K562 (cell line): ENCODE data around the gene ENTR1. TPM values are rescaled to one million over a fixed set of nuclear protein-coding genes. Genes with fewer than 3 reads are reported as not detected.

Experiments
- ATAC-seq: fragments of 200-7000 bp; cut with Tn5 transposase; 3 replicates; pipeline ENCODE4 v1.9.1; 2020; ENCODE audit warnings: moderate library complexity
- BruUV-seq: library from RNA; stranded (reverse); fragments of 400-500 nt; replicated peaks from 2 replicates; lab custom pipeline; 2021; lab: Mats Ljungman, UMichigan
- CTCF ChIA-PET: fragments of 300-600 bp; formaldehyde crosslinking; extraction: SDS; loops from one replicate; lab custom pipeline; 2021; ENCODE audit warnings: low intra/inter-chr PET ratio; lab: Yijun Ruan, JAX
- POLR2A ChIA-PET: fragments of 300-600, 350-650 bp; sonication (Branson Sonifier 250); formaldehyde crosslinking; extraction: SDS; loops from one replicate; lab custom pipeline; 2021; ENCODE audit warnings: antibody characterized with exemption, inconsistent platforms; lab: Yijun Ruan, JAX
- DNase-seq, 4 experiments: peaks; one replicate each; pipeline versions ENCODE4 v3.0.0 to v3.0.0-alpha.2; 2011 to 2018; ENCODE audit warnings: low spot score in 3 of 4, mixed read lengths in 3 of 4; ENCODE audit errors: extremely low read depth in 1 of 4
- FAIRE-seq: peaks from 2 replicates; lab custom pipeline; 2011; peaks lifted over from hg19 to GRCh38; lab: Jason Lieb, UNC
- H2AFZ ChIP-seq: 2 replicates; pipeline ENCODE4 v1.6.0; 2011; ENCODE audit warnings: low read depth, low read length, control low read depth, inconsistent platforms
- H3K27ac ChIP-seq: fragments of 200-600 bp; 3 replicates; pipeline ENCODE4 v1.8.0; 2011; ENCODE audit warnings: low read depth, mild to moderate bottlenecking, control low read depth, inconsistent platforms, low read length, moderate library complexity, mixed read lengths; ENCODE audit errors: extremely low read depth
- H3K27me3 ChIP-seq, 2 experiments: fragments of 300-600 bp in 1 of 2; 2 replicates in 1 of 2; 3 replicates in 1 of 2; pipeline versions ENCODE4 v1.6.0 to v1.8.0; 2011; ENCODE audit warnings: inconsistent platforms in 2 of 2, low read length in 2 of 2, mild to moderate bottlenecking in 1 of 2, mixed read lengths in 1 of 2, moderate library complexity in 1 of 2; ENCODE audit not compliant: control insufficient read depth in 2 of 2, insufficient read depth in 2 of 2
- H3K36me3 ChIP-seq: fragments of 300-600 bp; 3 replicates; pipeline ENCODE4 v1.8.0; 2011; ENCODE audit warnings: mild to moderate bottlenecking, low read length, inconsistent platforms; ENCODE audit not compliant: control insufficient read depth, insufficient read depth
- H3K4me1 ChIP-seq, 2 experiments: fragments of 200-600 bp in 1 of 2; replicated peaks in 1 of 2; 2 replicates in 1 of 2; 3 replicates in 1 of 2; pipeline versions ENCODE4 v1.5.1 to v1.8.0; 2011; ENCODE audit warnings: inconsistent platforms in 2 of 2, low read length in 2 of 2, mild to moderate bottlenecking in 1 of 2, mixed read lengths in 1 of 2, moderate library complexity in 1 of 2; ENCODE audit not compliant: control insufficient read depth in 2 of 2, insufficient read depth in 2 of 2
- H3K4me2 ChIP-seq: 2 replicates; pipeline ENCODE4 v1.6.1; 2011; ENCODE audit warnings: low read length, control low read depth, inconsistent platforms, mixed read lengths; ENCODE audit not compliant: insufficient read depth
- H3K4me3 ChIP-seq: fragments of 200-600 bp; sonication (generic), shearing (Covaris generic); 2 replicates; pipeline ENCODE4 v1.5.1; 2016; ENCODE audit warnings: control low read depth, inconsistent platforms
- H3K79me2 ChIP-seq: fragments of 200-600 bp; 3 replicates; pipeline ENCODE4 v1.8.0; 2011; ENCODE audit warnings: low read length, inconsistent platforms; ENCODE audit not compliant: control insufficient read depth, insufficient read depth
- H3K9ac ChIP-seq, 2 experiments: 2 replicates each; pipeline versions ENCODE4 v1.6.0 to v1.6.1; 2011; ENCODE audit warnings: low read depth in 2 of 2, low read length in 2 of 2, control low read depth in 1 of 2, inconsistent platforms in 1 of 2, mild to moderate bottlenecking in 1 of 2, mixed read lengths in 1 of 2; ENCODE audit not compliant: insufficient read depth in 1 of 2
- H3K9me1 ChIP-seq: one replicate; pipeline ENCODE4 v1.6.0; 2011; ENCODE audit warnings: inconsistent platforms, mild to moderate bottlenecking, low read length, moderate library complexity; ENCODE audit not compliant: control insufficient read depth, insufficient read depth
- H3K9me3 ChIP-seq: replicated peaks from 2 replicates; pipeline ENCODE4 v1.5.1; 2011; ENCODE audit warnings: low read depth, low read length, inconsistent platforms; ENCODE audit not compliant: control insufficient read depth, insufficient read depth
- H4K20me1 ChIP-seq: replicated peaks from 2 replicates; pipeline ENCODE4 v1.6.1; 2011; ENCODE audit warnings: low read length, inconsistent platforms, mixed read lengths; ENCODE audit not compliant: control insufficient read depth, insufficient read depth
- CCNT2 ChIP-seq: IDR thresholded peaks from 2 replicates; pipeline ENCODE4 v1.6.1; 2011; ENCODE audit warnings: borderline replicate concordance, low read depth, mild to moderate bottlenecking, moderate library complexity, mixed read lengths, low read length; ENCODE audit not compliant: insufficient read length; ENCODE audit errors: extremely low read depth
- KLF16 ChIP-seq: IDR thresholded peaks from 2 replicates; pipeline ENCODE4 v1.6.1; 2016; ENCODE audit warnings: antibody characterized with exemption
- MCM3 ChIP-seq: fragments of 450-650 bp; IDR thresholded peaks from 2 replicates; pipeline ENCODE4 v1.6.1; 2016
- PPARD ChIP-seq: fragments of 250-450 bp; sonication (Bioruptor Pico); IDR thresholded peaks from 2 replicates; pipeline ENCODE4 v1.8.0; 2022; ENCODE audit warnings: inconsistent platforms, mild to moderate bottlenecking, moderate library complexity
- RBM22 ChIP-seq: fragments of 200-400 bp; formaldehyde crosslinking; IDR thresholded peaks from 2 replicates; pipeline ENCODE4 v1.6.1; 2018; ENCODE audit warnings: low read length, low read depth; ENCODE audit not compliant: poor library complexity, severe bottlenecking
- XRCC3 ChIP-seq: fragments of 450-650 bp; IDR thresholded peaks from 2 replicates; pipeline ENCODE4 v1.6.1; 2017; ENCODE audit warnings: mild to moderate bottlenecking, moderate library complexity
- WGBS: fragments of 100-300 bp; shearing (Covaris generic); methylation state at CpG from one replicate; pipeline ENCODE4 v1.1.6; 2016; ENCODE audit warnings: low coverage, mixed read lengths; ENCODE audit not compliant: insufficient coverage; ENCODE audit errors: missing lambda C conversion rate; 5-methylcytosine and 5-hydroxymethylcytosine counted together
- in situ Hi-C: fragments of 300-500 bp; cut with MboI; formaldehyde crosslinking; loops from 4 replicates; pipeline ENCODE4 v1.15.0; 2018; ENCODE audit warnings: inconsistent platforms, mixed read lengths
- intact Hi-C: fragments of 100-400 bp; cut with micrococcal nuclease; formaldehyde crosslinking; loops from 2 replicates; pipeline ENCODE4 v1.14.2; 2022
- polyA plus RNA-seq, 8 experiments: library from polyadenylated mRNA; depleted of rRNA in 4 of 8; stranded (reverse) in 5 of 8; unstranded in 3 of 8; fragments of >200 nt; fragmentation: Nextera tagmentation in 2 of 8; fragmentation: Illumina TruSeq in 1 of 8; extraction: Ambion mirVana in 2 of 8; extraction: Trizol in 1 of 8; gene quantifications; 2 replicates each; pipeline versions ENCODE4 v1.2.1 to v1.2.3, GENCODE V29; 2011 to 2014; ENCODE audit warnings: inconsistent platforms in 1 of 8, missing spikeins in 1 of 8
- total RNA-seq, 7 experiments: library from RNA; depleted of rRNA in 6 of 7; stranded (reverse); fragments of >200 nt in 6 of 7; fragmentation: Illumina TruSeq in 2 of 7; extraction: Trizol in 2 of 7; gene quantifications; 2 replicates each; pipeline versions ENCODE4 v1.2.1 to v1.2.3, GENCODE V29; 2011 to 2021; ENCODE audit warnings: low replicate concordance in 1 of 7
- TF ChIP-seq, protein P1 (sequence below): sonication (generic); formaldehyde crosslinking; IDR thresholded peaks from 2 replicates; pipeline ENCODE4 v1.9.0; 2022; ENCODE audit warnings: mild to moderate bottlenecking, missing genetic modification reagents

Gene ENTR1
- total and polyA plus RNA-seq, 9 of the 15 experiments (the other 6 are each of a cell fraction or from before 2014, with no cell fraction given) = 6.7 to 106 (median 72.6) TPM

DNA sequence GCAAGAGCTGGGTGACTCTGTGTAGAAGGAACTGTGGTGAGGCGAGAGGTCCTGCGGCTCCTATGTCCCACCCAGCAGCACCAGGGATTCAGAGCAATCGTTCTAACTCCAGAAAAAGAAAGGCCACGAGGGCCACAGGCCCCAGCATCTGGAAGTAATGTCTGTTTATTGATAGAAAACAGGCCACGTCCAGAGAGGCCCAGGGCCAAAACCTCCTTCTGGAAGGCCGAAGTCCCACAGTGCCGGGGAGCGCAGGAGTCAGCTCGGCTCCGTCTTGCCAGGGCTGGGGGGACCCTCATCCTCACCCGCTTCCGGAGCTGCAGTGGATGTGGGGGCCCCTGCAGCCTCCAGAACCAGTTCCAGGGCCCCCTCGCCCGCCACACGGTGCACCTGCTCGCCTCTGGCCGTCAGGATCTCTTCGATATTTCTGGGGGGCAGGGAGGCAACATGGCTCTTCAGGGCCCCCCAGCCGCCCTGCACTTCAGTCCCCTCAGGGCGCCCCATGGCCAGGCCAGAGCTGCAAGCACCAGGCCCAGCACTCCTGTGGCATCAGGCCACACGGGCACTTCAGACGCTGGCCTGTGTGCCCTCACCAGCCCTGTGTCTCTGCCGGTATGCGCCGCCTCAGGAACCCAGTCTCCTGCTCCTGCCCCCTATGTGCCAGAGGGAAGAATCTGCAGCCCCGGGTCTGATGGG, 48.5 kb downstream of the ENTR1 start:
- POLR2A ChIA-PET = interaction anchor here (0.6 to 2.4 kb wide), 5 partner anchors 10 to 132 kb away, joined by 3 to 12 read pairs (median 6); no protein-coding TSS in a partner anchor
- 77% methylated on average over 26 of the region's 26 CpGs for WGBS
- FAIRE-seq (no peak), ATAC-seq (no peak), DNase-seq (no peak)
- CTCF ChIA-PET = no interaction called here
- BruUV-seq = no TSS peak
- Histone ChIP-seq H3K4me1 (peaks cover 11 to 95% of the 10 kb centered on the region in 2 experiments), H3K36me3 (peaks cover 21% of the 10 kb centered on the region; the same call in 1 of the 3 replicates), H4K20me1 (no peaks in the 10 kb centered on the region), H3K27ac (no peak overlapping the region), H3K9ac (peak overlapping the region in 1 of 2 experiments; percentile 71; a peak in 2 of 4 replicates), H3K4me2 (no peak overlapping the region), H3K79me2 (no peaks in the 10 kb centered on the region; the same call in 2 of the 3 replicates), H2AFZ (no peak overlapping the region), H3K4me3 (no peak overlapping the region), H3K9me1 (no peaks in the 10 kb centered on the region), H3K27me3 (no peaks in the 10 kb centered on the region), H3K9me3 (no peaks in the 10 kb centered on the region)
- in situ Hi-C loops (no loop called here), intact Hi-C loops (no loop called here)
- TF ChIP-seq RBM22 (peak; percentile 21), XRCC3 (no peak), MCM3 (no peak), KLF16 (no peak), PPARD (CRISPR knock-in tag) (no peak), CCNT2 (no peak)
- TF ChIP-seq, protein P1, sequence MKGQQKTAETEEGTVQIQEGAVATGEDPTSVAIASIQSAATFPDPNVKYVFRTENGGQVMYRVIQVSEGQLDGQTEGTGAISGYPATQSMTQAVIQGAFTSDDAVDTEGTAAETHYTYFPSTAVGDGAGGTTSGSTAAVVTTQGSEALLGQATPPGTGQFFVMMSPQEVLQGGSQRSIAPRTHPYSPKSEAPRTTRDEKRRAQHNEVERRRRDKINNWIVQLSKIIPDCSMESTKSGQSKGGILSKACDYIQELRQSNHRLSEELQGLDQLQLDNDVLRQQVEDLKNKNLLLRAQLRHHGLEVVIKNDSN (CRISPR knock-in tag) = no peak
